ENCODE data around the gene CDC42BPA.

DNA sequence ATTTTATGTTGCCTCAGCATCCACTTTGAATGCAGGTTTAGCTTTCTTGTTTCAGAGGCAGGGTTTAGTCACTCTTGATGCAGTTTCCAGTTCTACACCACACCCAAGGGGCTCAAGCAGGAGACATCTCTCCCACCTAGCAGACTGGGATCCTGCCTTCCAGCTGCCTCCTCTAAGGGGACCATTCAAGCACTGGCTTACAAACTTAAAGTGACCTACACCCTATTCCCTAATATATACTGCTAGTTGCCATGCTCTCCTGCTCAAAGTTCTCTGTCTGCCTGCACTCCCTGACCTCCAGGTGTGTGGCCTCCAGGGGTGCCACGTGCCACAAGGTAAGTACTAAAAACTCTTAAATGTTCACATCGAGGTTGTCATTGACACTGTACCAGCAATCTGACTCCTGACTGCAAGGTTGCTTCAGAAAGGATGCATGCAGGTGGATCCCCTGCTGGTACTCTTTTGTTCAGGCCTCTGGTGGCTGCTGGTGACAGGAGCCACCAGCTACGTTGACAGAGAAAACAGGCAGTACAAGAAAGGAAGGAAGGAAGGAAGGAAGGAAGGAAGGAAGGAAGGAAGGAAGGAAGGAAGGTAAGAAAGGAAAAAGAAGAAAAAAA lies 192.3 kb downstream of the CDC42BPA start:
- TF ChIP-seq EZH2 (IDR thresholded peaks at IDR 0.05; ENCODE audit: insufficient read depth, poor library complexity, severe bottlenecking) = no peak
- TF ChIP-seq EZH2phosphoT487 (IDR thresholded peaks at IDR 0.05; ENCODE audit: insufficient read depth, low read depth) = no peak

All from GM23248 (cell line).